SU-DHL-6 (cell line): Measurements from ENCODE around the gene IGFL2.

Experiments
- CTCF ChIP-seq: fragments of 200-600 bp; sonication (generic); IDR thresholded peaks from one replicate; pipeline ENCODE4 v1.5.1; 2017; ENCODE audit warnings: antibody characterized with exemption, mild to moderate bottlenecking, low read length, moderate library complexity; ENCODE audit not compliant: insufficient read depth, poor library complexity, severe bottlenecking
- EZH2phosphoT487 ChIP-seq: fragments of 200-600 bp; sonication (generic), shearing (Covaris generic); conservative IDR thresholded peaks from 2 replicates; pipeline ENCODE4 v1.6.1; 2018; ENCODE audit warnings: mild to moderate bottlenecking, antibody characterized with exemption, low read length, moderate library complexity, mixed read lengths

- TF ChIP-seq CTCF (no peak), EZH2phosphoT487 (no peak)
Measured at GRCh38 chr19:46162731-46163130, 14.7 kb downstream of the IGFL2 start.
